ENCODE results near the gene KCTD16.

KCTD16 gene

DNA sequence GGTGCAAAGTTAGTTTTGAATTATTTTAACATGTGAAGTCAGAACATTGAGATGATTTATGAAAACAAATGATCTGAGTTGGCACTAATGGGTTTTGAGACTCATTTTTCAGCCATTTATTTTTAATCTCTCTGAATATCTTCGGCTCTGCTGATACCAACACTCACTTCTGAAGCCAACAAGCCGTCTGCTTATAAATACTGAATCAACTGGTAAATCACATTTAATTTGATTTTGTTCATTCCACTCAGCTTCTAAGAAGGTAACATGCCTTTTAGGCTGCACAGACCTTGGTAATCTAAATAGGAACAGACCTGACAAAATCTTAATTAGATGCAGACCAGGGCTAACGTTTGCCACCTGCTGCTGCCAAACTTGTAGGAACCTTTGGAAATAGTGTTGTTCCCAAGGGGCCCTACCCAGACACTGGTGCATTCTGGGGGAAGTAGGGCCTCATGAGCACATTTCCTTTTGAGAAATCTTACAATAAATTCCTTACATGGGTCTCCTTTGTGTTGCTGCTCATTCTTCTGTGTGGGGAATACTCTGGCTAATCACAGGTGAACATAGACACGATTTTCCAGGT, 182.2 kb downstream of the KCTD16 start:
- DNase-seq = no peak

DNA sequence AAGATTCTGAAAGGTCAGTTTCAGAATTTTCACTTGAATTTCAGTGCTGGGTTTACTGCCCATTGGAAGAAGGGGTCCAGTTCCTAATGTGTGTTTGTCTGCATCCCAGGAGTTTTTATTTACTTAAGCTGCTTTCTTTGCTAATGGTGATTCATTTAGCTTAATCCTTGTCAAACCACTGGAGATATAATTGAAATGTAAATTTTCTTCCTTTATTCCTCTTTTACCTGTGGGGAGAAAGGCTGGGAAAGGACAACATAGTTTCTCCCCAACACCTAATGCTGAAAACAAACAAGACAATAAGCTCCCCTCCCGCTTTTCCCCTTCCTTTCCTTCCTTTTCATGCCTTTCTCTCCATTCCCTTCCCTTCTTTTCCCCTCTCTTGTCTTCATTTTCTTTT, 185.8 kb downstream of the KCTD16 start:
- no peak for DNase-seq

DNA sequence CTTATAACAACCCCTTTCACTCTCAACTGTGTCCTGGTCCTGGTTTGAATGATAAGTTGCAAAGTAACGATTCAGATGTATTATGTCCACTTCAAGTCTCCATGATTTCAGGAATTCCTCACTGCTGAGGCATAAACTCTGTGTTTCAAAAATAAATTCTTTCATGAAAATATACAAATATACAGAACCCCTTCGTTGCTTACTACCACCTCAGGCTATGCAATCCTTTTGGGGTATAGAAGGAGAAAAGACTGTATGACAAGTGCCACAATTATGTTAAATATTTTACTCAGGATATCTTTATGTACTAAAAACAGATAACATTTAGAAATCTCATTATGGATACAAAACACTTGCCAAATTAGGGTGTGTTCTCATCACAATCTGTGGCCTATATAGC, 190.7 kb downstream of the KCTD16 start:
- DNase-seq = no peak

GRCh38 chr5:144365885-144366284, 195.2 kb downstream of the KCTD16 start:
- no peak for DNase-seq

- DNase-seq = no peak
Measured at GRCh38 chr5:144367991-144368390, 197.3 kb downstream of the KCTD16 start.

GRCh38 chr5:144368556-144368955, 197.9 kb downstream of the KCTD16 start:
- no peak for DNase-seq

GRCh38 chr5:144369006-144369405, 198.3 kb downstream of the KCTD16 start:
- DNase-seq = no peak

GRCh38 chr5:144370273-144370672, 199.6 kb downstream of the KCTD16 start:
- DNase-seq = no peak

- no peak for DNase-seq
Measured at GRCh38 chr5:144374637-144375036, 204.0 kb downstream of the KCTD16 start.

- no peak for DNase-seq
Measured at GRCh38 chr5:144377207-144377606, 206.5 kb downstream of the KCTD16 start.

- no peak for DNase-seq
Measured at GRCh38 chr5:144378681-144379080, 208.0 kb downstream of the KCTD16 start.

DNA sequence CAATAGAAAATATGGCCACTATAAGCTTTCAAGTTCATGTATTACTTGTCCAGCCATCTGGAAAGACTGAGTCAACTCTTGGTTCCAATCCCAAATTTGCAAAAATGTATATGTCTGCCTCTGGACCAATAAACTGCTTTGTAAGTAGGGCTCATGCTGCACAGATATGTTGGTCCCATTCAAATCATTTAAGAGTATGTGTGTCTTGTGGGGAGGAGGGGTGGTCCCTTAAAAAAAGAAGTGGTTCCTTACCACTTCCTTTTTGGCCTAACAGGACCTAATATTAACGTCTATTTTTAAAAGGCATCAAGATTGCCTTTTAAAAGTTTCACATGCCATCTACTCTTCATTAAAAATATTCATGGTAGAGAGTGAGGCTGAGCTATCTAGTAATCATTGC, 214.9 kb downstream of the KCTD16 start:
- no peak for DNase-seq

DNA sequence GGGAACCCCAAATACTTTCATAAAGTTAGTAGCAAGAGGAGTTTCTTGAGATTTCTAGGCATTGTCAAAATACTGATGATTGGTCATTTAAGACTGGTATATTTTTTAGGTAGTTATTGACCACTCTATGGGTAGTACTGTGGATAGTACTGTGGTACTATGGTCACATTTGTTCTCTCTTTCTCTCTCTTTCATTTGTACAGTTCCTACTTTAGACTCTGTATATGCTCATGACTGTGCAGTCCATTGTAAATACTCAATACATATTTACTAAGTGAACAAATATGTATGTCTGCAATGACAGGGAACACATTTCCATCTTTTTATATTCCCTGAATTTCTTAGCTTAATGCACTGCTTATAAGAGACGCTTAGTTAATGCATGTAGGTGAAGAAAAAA, 215.6 kb downstream of the KCTD16 start:
- DNase-seq = no peak

DNA sequence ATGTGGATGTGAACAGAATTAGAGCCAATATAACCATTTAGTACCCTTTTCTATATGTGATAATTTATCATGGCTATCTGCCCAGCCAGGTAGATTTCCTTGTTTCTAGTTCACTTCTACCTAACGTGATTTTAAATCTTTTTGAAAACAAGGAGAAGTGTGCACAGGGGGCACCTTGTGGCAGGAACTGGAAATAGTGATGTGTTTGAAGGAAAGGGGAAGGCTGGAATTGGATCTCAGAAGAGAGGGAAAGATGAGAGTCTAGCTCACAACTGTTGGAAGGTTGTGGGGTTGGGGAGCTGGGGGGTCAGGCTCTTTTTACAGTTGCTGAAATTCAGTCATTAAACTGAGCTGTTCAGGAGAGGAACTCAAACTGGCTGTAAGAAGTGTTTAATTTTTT, 219.5 kb downstream of the KCTD16 start:
- no peak for DNase-seq

DNA sequence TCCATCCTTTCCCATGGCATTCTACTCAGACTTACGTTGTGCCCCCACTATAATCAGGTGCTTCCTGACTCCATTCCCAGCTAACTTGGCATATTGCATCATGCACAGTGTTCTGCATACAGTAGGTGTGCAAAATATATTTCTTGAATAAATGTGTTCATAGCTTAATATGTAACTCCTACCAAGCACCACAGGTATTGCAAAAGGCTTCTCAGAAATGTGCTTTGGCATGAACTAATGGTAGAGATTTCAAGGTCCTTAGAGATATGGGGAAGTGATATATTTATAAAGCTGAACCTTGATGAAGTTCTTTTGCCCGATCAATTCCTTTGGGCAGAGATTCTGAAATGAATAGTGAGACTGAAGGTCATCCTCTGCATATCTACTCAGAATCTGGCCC, 220.4 kb downstream of the KCTD16 start:
- DNase-seq = no peak

DNA sequence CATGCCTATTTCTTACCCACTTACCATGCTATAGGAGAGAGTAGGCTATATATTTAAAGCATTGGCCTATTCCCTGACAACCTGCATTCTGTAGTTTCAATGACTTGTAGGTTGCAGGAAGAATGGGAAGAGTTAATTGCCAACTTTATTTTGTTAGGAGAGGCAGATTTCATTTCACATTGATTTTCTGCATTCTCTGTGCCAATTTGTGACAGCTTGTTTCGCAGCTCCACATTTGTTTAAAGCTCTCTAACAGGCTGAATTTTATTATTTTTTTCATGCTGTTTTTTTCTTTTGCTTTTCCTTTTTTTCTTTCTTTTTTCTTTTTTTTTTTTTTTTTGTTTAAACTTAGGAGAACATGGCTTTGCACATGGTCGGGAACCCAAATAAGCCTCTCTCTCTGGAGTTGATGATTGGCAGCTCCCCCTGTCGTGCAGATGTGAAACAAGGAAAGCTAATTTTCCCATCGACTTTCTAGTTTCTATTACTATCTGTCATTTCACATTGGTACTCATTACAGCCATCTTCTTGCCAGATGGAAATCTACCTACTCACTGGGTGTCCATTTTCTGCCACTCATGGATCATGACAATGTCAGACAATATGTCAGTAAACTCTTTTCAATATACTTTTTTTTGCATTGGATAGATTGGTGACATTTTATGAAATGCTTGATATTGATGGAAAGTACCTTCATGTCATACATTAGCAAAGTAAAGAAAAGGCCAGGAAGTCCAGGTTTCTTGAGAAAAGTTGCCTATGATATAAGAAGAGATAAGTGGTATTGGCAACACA, 223.2 kb downstream of the KCTD16 start:
- DNase-seq = no peak

- no peak for DNase-seq
Measured at GRCh38 chr5:144395704-144396103, 225.0 kb downstream of the KCTD16 start.

DNA sequence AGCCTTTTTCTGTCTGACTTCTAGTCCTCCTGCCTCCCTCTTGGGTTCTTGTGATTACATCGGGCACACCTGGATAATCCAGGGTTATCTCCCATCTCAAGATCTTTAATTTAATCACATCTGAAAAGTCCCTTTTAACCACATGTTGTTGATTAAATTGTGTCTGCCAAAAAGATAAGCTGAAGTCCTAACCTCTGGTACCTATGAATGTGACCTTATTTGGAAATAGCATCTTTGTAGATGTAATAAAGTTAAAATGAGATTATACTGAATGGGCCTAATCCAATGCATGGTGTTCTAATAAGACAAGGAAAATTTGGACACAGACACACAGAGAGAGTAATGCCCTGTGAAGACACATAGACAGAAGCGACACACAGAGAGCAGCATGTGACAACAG, 232.4 kb downstream of the KCTD16 start:
- no peak for DNase-seq

GRCh38 chr5:144403817-144404420, 233.2 kb downstream of the KCTD16 start:
- DNase-seq = no peak

- DNase-seq = no peak
Measured at GRCh38 chr5:144404672-144405071, 234.0 kb downstream of the KCTD16 start.

DNA sequence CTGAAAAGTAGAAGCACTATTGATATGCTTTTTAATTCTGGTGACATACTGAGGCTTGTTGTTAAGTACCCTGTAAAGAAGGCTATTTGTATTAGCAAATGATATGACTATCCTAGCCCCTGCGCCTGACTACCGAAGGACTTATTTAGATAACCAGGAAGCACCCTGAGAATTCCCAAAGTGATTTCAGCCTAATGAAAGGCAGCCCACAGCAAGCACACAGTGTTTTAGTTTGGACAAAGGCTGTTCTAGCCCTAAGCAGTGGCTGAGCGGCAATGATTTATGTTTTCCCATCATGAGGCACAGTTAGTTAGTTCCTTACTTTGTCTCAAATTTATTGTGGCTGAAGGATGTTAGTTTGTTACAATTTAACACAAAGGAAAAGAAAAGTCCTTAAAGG, 235.3 kb downstream of the KCTD16 start:
- no peak for DNase-seq

DNA sequence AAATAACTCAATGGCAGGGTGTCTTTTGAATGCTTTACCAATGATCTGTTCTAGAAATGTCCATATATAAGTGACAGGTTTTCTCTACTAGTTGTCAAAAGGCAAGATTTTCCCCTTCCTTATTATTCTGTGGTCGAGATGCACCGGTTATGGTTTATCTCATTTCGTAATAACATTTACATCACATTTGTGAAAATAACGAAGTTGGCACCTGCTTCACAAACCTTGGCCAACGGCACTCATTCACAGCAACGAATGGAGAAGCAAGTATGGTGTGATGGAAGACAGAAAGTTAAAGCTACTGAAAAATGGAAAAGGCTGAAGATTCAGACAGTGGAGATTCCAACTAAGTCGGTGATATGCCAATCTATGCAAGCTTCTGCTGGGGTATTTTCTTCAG, 235.8 kb downstream of the KCTD16 start:
- no peak for DNase-seq

DNA sequence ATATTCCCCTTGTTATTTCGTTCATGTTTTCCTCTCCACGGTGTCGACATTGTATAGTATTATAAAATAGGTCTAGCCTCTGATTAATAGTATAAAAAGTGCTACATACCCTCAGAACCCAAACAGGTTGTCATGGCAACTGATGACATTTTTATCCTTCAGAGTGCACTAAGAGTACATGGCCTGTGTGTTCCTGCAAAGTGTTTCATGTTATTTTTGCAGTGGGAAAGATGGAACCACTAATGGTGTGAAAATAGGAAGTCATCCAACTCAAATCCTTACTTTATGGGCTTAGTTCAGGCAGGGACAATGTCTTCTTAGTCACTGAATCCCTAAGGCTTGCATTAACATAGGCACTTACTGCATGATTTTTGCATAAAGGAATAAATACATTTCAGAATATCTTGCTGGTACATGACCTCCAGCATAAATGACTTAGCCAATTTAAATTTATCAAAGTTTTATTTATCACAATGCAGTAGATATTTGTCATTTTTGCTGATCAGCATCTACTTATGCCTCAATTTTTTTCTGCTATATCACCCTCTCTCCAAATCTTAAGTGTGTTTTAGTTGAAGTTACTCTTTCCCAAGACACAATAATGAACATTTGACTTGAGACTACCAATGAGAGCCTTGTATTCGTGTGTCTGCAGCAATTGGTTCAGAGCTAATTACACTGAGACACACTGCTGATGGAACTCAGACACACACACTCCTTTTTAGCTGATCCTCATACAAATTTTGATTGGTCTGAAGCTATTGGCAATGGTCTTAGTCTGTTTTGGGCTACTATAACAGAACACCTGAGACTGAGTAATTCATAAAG, 243.7 kb downstream of the KCTD16 start:
- no peak for DNase-seq

- no peak for DNase-seq
Measured at GRCh38 chr5:144416196-144416595, 245.5 kb downstream of the KCTD16 start.

Measured in stimulated activated naive CD4-positive, alpha-beta T cell (primary cell).